Stimulated activated CD8-positive, alpha-beta memory T cell treated with anti-CD3 and anti-CD28 coated beads, Interleukin-12 subunit alpha, Interleukin-12 subunit beta, amount 100 ng/mL, for 24 hours (primary cell): ENCODE measurements around the gene CES5A.
"Not testable (repeated sequence)": the region's sequence is repeated elsewhere in the genome, so short reads cannot be mapped to it uniquely, and the experiment has no call there.

Experiments used
- DNase-seq: peaks from one replicate; pipeline ENCODE4 v3.0.0-alpha.2; 2020; ENCODE audit errors: extremely low read depth

The CES5A gene

GRCh38 chr16:55875273-55875672 is at the start of gene CES5A:
TSS of gene CES5A (minus strand) at chr16:55875373. CDS start at chr16:55875221, 152 bp downstream.
- DNase-seq = no peak

GRCh38 chr16:55922662-55923061 is 47.5 kb upstream of the CES5A start:
- DNase-seq = no peak

GRCh38 chr16:55917373-55918160 is 42.4 kb upstream of the CES5A start:
- DNase-seq = no peak

GRCh38 chr16:55915096-55915827 is 40.1 kb upstream of the CES5A start:
- DNase-seq = no peak

GRCh38 chr16:55914383-55914782 is 39.2 kb upstream of the CES5A start:
- DNase-seq = no peak

GRCh38 chr16:55913716-55914115 is 38.5 kb upstream of the CES5A start:
- DNase-seq = no peak

GRCh38 chr16:55913121-55913520 is 37.9 kb upstream of the CES5A start:
- DNase-seq = not testable (repeated sequence)

- no peak for DNase-seq
Measured at GRCh38 chr16:55912022-55912421, 36.8 kb upstream of the CES5A start.

- no peak for DNase-seq
Measured at GRCh38 chr16:55911616-55912015, 36.4 kb upstream of the CES5A start.

- no peak for DNase-seq
Measured at GRCh38 chr16:55909876-55910275, 34.7 kb upstream of the CES5A start.

- DNase-seq = no peak
Measured at GRCh38 chr16:55908641-55909040, 33.5 kb upstream of the CES5A start.

GRCh38 chr16:55907661-55908060 is 32.5 kb upstream of the CES5A start:
- no peak for DNase-seq

GRCh38 chr16:55906123-55906522 is 30.9 kb upstream of the CES5A start:
- DNase-seq = no peak

GRCh38 chr16:55905651-55906050 is 30.5 kb upstream of the CES5A start:
- no peak for DNase-seq

GRCh38 chr16:55901566-55902217 is 26.5 kb upstream of the CES5A start:
- no peak for DNase-seq

GRCh38 chr16:55900616-55901393 is 25.6 kb upstream of the CES5A start:
- DNase-seq = no peak

- no peak for DNase-seq
Measured at GRCh38 chr16:55899857-55900256, 24.7 kb upstream of the CES5A start.

GRCh38 chr16:55898592-55898991 is 23.4 kb upstream of the CES5A start:
- DNase-seq = no peak

- DNase-seq = no peak
Measured at GRCh38 chr16:55892821-55893220, 17.6 kb upstream of the CES5A start.

- DNase-seq = no peak
Measured at GRCh38 chr16:55889518-55889917, 14.3 kb upstream of the CES5A start.

GRCh38 chr16:55888546-55888945 is 13.4 kb upstream of the CES5A start:
- no peak for DNase-seq

- DNase-seq = no peak
Measured at GRCh38 chr16:55876854-55877253, 1.7 kb upstream of the CES5A start.
